COLO829 (cell line): ENCODE data around the gene HAP1.
"Not testable (repeated sequence)": the region's sequence is repeated elsewhere in the genome, so short reads cannot be mapped to it uniquely, and the experiment has no call there.

Experiments
- DNase-seq: peaks from one replicate; pipeline ENCODE4 v3.0.0; 2012; ENCODE audit warnings: low spot score

HAP1 gene, protein sequence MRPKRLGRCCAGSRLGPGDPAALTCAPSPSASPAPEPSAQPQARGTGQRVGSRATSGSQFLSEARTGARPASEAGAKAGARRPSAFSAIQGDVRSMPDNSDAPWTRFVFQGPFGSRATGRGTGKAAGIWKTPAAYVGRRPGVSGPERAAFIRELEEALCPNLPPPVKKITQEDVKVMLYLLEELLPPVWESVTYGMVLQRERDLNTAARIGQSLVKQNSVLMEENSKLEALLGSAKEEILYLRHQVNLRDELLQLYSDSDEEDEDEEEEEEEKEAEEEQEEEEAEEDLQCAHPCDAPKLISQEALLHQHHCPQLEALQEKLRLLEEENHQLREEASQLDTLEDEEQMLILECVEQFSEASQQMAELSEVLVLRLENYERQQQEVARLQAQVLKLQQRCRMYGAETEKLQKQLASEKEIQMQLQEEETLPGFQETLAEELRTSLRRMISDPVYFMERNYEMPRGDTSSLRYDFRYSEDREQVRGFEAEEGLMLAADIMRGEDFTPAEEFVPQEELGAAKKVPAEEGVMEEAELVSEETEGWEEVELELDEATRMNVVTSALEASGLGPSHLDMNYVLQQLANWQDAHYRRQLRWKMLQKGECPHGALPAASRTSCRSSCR

GRCh38 chr17:41734139-41734948 is at the start of gene HAP1:
TSS of gene HAP1 (minus strand) at chr17:41734643. CDS start at chr17:41734634, 9 bp downstream.
- DNase-seq: no peak

DNA sequence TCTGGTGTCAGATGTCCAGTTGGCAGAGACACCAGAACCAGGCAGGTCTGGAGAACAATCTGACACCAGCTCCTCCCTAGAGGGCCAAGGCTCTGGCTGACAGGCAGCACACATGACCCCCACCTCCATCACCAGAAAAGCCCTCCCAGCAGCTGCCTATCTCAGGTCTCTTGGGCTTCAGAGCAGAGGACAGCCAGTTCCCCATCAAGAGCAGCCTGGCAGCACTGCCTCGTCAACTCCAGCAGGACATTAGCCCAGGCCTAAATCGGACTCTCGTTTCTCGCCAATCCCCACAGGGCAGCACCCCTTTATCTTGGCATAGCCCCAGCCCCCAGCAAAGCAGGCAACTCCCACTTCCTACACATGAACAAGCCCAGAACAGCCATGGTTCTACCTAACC is 47.7 kb upstream of the HAP1 start:
- no peak for DNase-seq

DNA sequence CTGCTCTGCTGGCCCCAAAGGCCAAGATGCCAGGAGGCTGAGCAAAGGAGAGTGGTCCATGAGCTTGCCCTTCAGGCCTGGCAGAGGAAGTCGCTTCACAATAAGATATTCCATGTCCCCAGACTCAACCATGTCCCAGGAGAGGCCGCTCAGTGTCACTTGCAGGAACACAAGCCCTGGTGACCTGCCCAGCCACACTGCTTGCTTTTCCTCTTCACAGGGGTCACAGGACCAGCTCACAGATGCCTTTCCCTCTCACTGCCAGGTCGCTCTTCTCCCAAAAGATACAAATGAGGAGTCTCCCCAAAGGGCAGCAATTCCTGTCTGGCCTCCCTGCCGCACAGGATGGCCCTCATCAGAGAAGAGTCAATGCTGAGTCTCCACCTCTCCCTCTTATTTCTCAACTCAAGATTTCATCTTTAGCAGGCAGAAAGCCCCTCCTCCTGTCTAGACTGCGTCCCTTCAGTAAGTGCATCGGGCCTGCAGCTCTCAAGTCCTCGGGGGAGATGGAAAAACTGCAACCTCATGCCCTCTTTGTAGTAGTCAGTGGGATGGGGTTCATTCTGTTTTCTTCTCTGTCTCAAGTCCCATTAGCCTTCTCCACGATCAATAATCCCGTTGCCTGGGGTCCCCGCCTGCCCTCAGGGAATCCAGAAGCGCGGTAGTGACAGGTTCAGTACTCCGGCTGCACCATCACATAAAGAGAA is 47.1 kb upstream of the HAP1 start:
- no peak for DNase-seq

- no peak for DNase-seq
Observed at GRCh38 chr17:41779954-41780353, 45.5 kb upstream of the HAP1 start.

GRCh38 chr17:41777574-41778188 is 43.2 kb upstream of the HAP1 start:
- DNase-seq: no peak

GRCh38 chr17:41777157-41777573 is 42.7 kb upstream of the HAP1 start:
- no peak for DNase-seq

DNA sequence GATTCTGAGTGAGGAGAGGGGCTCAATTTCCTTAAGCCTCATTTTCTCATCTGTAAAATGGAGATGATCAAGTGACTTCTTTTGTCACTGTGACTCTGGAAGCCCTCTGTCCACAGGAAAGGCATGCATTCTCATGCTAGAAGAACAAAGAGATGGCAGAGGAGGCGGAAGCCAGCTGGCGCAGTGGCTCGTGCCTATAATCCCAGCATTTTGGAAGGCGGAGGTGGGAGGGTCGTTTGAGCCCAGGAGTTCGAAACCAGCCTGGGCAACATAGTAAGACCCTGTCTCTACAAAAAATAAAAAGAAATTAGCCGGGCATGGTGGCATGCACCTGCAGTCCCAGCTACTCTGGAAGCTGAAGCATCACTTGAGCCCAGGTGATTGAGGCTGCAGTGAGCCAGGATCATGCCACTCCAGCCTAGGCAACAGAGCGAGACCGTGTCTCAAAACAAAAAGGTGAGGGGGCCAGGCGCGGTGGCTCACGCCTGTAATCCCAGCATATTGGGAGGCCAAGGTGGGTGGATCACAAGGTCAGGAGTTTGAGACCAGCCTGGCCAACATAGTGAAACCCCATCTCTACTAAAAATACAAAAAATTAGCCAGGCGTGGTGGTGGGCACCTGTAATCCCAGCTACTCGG is 41.9 kb upstream of the HAP1 start:
- DNase-seq: not testable (repeated sequence)

DNA sequence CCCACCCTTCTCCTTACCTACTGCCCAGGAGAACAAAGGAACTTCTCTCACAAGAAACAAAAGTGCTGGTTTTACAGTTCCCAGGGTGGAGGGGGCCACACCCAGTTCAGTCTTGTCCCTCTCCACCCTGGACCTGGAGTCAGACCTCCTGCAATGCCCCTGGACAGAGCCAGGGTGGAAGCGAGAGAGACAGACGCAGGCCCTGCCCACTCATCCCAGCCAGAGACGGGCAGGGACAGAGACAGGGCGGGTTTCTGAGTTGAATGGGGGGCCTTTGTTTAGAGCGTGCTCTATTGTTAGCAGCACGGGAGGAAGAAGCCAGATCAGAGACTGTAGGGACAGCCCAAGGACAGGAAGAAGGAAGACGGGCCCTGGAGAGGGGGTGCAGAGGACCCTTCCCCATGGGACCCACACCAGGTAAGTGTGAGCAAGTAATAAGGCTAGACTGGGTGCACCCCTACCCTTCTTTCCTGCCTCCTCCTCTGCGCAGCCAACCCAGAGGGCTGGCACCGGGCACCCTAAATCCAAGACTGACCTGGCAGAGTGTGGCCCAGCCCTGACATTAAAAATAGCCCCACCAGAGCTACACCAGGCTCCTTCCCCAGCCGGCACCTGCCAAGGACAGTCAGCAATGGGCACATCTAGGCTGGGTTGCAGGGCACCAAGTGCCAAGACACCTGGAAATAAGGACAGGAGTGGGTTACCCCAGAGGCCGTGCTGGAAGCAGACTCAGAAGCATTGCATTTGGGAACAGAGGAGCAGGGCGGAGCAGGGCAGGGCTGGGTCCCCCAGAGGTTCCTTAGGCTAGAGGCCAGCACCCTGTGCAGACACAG is 41.2 kb upstream of the HAP1 start:
- DNase-seq: peak; percentile 32

DNA sequence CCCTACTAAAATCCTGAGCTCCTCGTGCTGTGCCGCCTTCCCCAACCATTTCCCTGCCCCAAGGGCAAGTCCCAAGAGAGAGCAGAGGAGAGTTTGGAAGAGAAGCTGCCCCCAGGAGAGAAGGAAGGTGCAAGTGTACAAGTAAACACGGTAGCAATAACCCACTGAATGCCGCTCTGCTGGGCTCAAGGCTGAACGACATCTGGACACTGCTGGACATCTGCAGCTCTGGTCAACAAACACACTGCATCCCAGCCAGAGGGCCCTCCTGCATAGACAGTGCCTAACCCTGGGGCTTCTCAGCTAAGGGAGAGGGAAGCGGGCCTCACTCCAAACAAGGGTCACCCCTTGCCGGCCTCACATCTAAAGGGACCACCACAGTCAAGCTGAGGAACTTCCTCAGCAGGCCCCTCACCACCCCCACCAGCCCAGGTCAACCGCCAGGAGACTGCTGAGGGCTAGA is 39.3 kb upstream of the HAP1 start:
- no peak for DNase-seq

DNA sequence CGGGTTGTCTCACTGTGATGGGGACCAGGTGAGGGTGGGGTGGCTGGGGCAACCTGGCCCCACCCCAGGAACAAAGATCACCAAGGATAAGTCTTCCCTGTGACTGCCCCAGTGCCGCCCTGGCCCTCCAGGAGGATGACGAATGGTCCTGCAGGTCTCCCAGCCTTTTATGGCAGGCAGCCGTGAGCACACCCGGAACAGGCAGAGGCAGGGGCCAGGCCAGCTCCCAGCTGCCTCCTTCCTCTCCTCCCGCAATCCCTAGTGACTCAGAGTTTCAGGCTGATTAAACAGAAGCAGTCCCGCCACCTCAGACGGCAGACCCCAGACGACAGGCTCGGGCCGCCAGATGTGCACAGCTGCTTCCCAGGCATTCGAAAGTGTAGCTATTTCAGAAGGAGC is 38.7 kb upstream of the HAP1 start:
- DNase-seq: no peak

GRCh38 chr17:41772586-41773189 is 38.2 kb upstream of the HAP1 start:
- DNase-seq: no peak

DNA sequence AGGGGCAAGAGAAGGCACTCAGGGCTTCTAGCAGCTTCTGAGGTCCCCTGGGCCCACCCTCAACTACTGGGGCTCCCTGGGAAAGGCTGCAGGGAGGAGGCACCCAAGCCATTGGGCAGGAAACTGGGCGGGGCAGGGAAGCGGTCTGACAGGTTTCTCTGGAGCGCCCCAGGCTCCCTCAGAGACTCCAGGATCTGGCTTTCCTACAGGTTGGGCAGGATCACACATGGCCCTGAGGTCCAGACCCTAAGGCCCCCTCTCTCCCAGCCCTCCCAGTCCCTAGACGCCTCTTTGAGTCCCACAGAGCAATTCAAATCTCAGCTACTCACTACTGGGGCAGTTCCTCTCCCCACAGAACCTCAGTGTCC is 37.8 kb upstream of the HAP1 start:
- DNase-seq: no peak

- no peak for DNase-seq
Observed at GRCh38 chr17:41771389-41772206, 37.2 kb upstream of the HAP1 start.

GRCh38 chr17:41769985-41770384 is 35.5 kb upstream of the HAP1 start:
- DNase-seq: no peak

DNA sequence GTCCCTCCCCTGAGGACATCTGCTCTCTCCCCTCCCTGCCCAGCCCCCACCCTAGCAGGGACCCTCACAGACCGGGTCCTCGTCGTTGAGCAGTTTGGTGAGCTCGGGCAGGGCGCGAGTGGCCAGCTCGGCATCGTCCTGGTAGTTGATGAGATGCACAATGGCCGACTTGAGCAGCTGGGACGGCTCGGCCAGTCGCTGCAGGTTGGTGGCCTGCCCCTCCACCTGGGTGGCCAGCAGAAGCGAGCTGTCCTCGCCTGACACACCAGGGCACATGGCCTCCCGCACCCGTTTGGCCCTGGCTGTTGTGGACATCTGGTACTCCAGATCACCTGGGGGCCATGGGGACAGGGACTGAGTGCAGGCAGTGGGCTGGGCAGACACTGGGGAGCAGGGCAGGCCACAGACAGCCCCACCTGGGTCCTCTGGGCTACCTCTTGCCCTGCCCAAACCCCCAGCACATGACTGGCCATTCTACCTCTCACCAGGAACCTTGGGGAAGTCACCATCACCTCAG is 35.0 kb upstream of the HAP1 start:
- no peak for DNase-seq

- no peak for DNase-seq
Observed at GRCh38 chr17:41768682-41769288, 34.3 kb upstream of the HAP1 start.

DNA sequence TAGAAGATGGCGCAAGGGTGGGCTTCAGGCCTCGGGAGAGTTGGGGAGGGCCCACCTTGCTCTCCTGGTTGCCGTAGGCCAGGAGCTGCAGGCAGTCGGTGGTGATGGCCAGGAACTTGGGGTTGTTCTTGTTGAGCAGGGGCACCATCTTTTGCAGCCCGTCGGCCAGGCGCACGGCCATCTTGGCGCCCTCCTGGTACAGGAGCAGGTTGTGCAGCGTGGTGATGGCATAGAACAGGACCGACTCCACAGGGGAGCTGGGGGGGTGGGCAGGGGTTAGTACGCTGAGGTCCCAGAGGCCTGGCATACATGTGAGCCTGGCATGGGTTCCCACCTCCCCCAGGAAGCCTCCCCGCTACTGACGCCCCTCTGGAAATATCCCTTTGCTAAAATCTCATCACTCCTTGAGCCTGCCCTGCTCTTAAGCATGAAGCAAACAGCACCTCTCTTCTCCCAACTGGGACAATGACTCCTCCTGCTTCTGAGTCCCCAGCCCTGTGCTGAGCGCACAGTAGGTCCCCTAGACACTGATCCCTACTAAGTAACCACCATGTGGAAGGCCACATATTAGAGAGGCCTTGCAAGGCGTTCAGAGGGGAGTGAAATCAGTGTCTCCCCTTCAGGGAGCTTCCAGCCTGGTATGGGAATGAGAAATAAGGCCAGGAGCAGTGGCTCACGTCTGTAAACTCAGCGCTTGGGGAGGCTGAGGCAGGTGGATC is 33.0 kb upstream of the HAP1 start:
- DNase-seq: no peak

DNA sequence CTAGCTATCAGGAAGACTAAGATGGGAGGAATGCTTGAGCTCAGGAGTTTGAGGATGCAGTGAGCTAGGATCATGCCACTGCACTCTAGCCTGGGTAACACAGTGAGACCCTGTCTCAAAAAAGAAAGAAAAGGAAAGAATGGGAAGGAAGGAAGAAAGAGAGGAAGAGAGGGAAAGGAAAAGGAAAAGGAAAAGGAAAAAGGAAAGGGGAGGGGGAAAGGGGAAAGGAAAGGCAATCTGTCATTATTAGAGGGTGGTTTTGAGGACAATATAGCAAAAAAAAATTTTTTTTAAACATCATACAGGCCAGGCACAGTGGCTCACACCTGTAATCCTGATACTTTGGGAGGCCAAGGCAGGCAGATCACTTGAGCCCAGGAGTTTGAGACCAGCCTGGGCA is 31.7 kb upstream of the HAP1 start:
- DNase-seq: no peak
